K562 (cell line): ENCODE measurements around the gene TFAP2B.

Source experiments
- ATF2 ChIP-seq: sonication (generic); formaldehyde crosslinking; IDR thresholded peaks from 2 replicates; pipeline ENCODE4 v1.8.1; 2022; ENCODE audit warnings: missing genetic modification reagents
- EZH2 ChIP-seq: IDR thresholded peaks from 2 replicates; pipeline ENCODE4 v1.6.1; 2012; ENCODE audit warnings: low read depth, mild to moderate bottlenecking, inconsistent platforms, low read length, borderline replicate concordance
- FOXP4 ChIP-seq: sonication (generic); formaldehyde crosslinking; IDR thresholded peaks from 2 replicates; pipeline ENCODE4 v1.8.0; 2022; ENCODE audit warnings: mild to moderate bottlenecking, missing genetic modification reagents, borderline replicate concordance
- HCFC1 ChIP-seq: IDR thresholded peaks from 2 replicates; pipeline ENCODE4 v1.6.1; 2012; ENCODE audit warnings: low read depth, low read length, improper control_type of control experiment
- IRF1 ChIP-seq: sonication (generic); formaldehyde crosslinking; IDR thresholded peaks from 2 replicates; pipeline ENCODE4 v1.8.0; 2022; ENCODE audit warnings: missing genetic modification reagents, mild to moderate bottlenecking, borderline replicate concordance
- POLR3G ChIP-seq: IDR thresholded peaks from 2 replicates; pipeline ENCODE4 v1.6.1; 2011; ENCODE audit not compliant: insufficient read length, insufficient replicate concordance; ENCODE audit errors: extremely low read depth
- RHOXF2B ChIP-seq: fragments of 250-450 bp; sonication (Bioruptor Pico); conservative IDR thresholded peaks from 2 replicates; pipeline ENCODE4 v1.5.1; 2021

- no peak for TF ChIP-seq RHOXF2B (CRISPR knock-in tag)
- no peak for TF ChIP-seq POLR3G
- no peak for TF ChIP-seq IRF1 (CRISPR knock-in tag)
- TF ChIP-seq HCFC1, result no peak
- TF ChIP-seq ATF2 (CRISPR knock-in tag), result no peak
- no peak for TF ChIP-seq FOXP4 (CRISPR knock-in tag)
- TF ChIP-seq EZH2, result no peak
Observed at GRCh38 chr6:50807035-50807434, 11.6 kb upstream of the TFAP2B start.
